Stimulated activated memory B cell treated with anti-CD40 and anti-IgM and Interleukin-4, amounts not matched to agents 10 μg/mL and 1 μg/mL and 100 μg/mL, for 72 hours (primary cell): ENCODE measurements around the gene LSM14A.
"Not testable (repeated sequence)": the region's sequence is repeated elsewhere in the genome, so short reads cannot be mapped to it uniquely, and the experiment has no call there.

ENCODE experiments used
- ATAC-seq: fragments of 150-1000 bp; cut with Tn5 transposase; 2 replicates; pipeline ENCODE4 v1.10.0; 2021
- H3K27ac Mint-ChIP-seq: one replicate; pipeline ENCODE4 v1.8.0; 2022; ENCODE audit warnings: mild to moderate bottlenecking, mixed read lengths
- H3K27me3 Mint-ChIP-seq: one replicate; pipeline ENCODE4 v1.8.0; 2022; ENCODE audit warnings: mixed read lengths
- H3K36me3 Mint-ChIP-seq: one replicate; pipeline ENCODE4 v1.8.0; 2022; ENCODE audit warnings: mixed read lengths
- H3K4me1 Mint-ChIP-seq: one replicate; pipeline ENCODE4 v1.8.0; 2022; ENCODE audit warnings: mixed read lengths
- H3K4me3 Mint-ChIP-seq: one replicate; pipeline ENCODE4 v1.8.0; 2022; ENCODE audit warnings: mild to moderate bottlenecking, moderate library complexity, mixed read lengths
- H3K9me3 Mint-ChIP-seq: one replicate; pipeline ENCODE4 v1.8.0; 2022; ENCODE audit warnings: mixed read lengths

Gene LSM14A

DNA sequence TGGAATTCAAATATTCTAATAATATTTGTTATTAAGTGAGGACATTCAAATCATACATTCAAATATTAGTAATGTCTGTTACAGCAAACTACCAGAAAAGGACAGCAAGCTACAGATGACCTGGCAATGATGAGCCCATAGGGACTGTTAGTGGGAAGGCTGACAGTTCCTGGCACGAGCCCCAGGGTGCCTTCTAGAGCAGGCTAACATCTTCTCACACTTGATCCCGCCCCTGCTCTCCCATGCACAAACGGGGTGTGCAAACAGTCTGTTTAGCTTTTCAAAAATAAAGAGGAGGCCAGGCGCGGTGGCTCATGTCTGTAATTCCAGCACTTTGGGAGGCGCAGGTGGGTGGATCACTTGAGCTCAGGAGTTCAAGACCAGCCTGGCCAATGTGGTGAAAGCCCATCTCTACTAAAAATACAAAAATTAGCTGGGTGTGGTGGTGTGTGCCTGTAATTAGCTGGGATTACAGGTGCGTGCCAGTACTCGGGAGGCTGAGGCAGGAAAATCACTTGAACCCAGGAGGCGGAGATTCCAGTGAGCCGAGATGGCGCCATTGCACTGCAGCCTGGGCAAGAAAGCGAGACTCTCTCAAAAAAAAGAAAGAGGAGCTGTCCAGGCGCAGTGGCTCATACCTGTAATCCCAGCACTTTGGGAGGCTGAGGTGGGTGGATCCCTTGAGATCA, 72.5 kb downstream of the LSM14A start:
- Mint-ChIP-seq H3K27ac (no peak overlapping the region), H3K27me3 (no peaks in the 10 kb centered on the region), H3K4me3 (no peak overlapping the region), H3K4me1 (peaks cover 7% of the 10 kb centered on the region), H3K36me3 (no peaks in the 10 kb centered on the region), H3K9me3 (no peaks in the 10 kb centered on the region)
- no peak for ATAC-seq

DNA sequence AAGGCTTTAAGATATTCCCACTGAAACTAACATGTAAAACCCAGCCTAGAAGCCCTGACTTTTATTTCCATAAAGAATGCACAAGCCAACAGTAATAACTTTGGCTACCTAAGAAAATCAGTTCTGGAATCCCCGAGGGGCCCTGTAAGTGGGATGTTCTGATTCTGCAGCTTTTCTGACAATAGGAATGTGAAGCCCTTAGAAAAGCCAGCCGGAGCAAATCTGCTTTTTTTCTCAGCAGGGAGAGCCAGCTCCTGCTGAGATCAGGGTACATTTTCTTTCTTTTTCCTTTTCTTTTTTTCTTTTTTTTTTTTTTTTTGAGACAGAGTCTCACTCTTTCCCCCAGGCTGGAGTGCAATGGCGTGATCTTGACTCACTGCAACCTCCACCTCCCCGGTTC, 74.0 kb downstream of the LSM14A start:
- Mint-ChIP-seq H3K9me3 (no peaks in the 10 kb centered on the region), H3K27me3 (no peaks in the 10 kb centered on the region), H3K27ac (no peak overlapping the region), H3K4me3 (no peak overlapping the region), H3K4me1 (peaks cover 5% of the 10 kb centered on the region), H3K36me3 (no peaks in the 10 kb centered on the region)
- ATAC-seq, result no peak

DNA sequence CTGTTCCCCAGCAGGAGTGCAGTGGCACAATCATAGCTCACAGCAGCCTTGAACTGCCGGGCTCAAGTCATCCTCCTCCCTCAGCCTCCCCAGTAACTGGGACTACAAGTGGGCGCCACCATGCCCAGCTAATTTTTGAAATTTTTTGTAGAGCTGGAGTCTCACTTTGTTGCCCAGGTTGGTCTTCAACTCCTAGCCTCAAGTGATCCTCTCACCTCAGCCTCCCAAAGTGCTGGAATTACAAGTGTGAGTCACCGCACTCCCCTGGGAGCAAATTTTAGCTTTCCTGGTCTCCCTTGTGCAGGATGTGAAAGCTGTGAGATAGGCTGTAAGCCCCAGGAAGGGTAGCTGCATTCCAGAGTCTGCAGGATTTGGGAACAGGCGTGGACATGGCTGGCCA, 76.6 kb downstream of the LSM14A start:
- Mint-ChIP-seq H3K27ac (no peak overlapping the region), H3K9me3 (no peaks in the 10 kb centered on the region)
- no peak for ATAC-seq

DNA sequence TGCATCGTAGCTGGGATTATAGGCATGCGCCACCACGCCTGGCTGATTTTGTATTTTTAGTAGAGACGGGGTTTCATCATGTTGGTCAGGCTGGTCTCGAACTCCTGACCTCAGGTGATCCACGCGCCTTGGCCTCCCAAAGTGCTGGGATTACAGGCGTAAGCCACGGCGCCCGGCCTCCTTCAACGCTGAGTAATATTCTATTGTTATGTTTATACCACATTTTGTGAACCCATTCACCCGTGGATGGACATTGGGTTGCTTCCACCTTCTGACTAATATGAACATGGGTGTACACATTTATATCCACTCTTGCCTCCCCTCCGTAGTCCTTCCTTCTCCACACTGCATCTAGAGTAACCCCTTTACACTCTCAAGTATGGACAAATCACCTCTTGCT, 80.9 kb downstream of the LSM14A start:
- H3K36me3 Mint-ChIP-seq, H3K9me3 Mint-ChIP-seq, ATAC-seq, H3K27me3 Mint-ChIP-seq: not testable (repeated sequence)
- H3K4me3 Mint-ChIP-seq, result peak overlapping the region; percentile 96
- peaks cover 23% of the 10 kb centered on the region for H3K4me1 Mint-ChIP-seq
- H3K27ac Mint-ChIP-seq, result peak overlapping the region; percentile 85

More for the DNA sequence above, 76.6 kb downstream of the LSM14A start:
- Mint-ChIP-seq H3K36me3 (no peaks in the 10 kb centered on the region), H3K27me3 (no peaks in the 10 kb centered on the region), H3K4me3 (no peak overlapping the region), H3K4me1 (peaks cover 9% of the 10 kb centered on the region)

DNA sequence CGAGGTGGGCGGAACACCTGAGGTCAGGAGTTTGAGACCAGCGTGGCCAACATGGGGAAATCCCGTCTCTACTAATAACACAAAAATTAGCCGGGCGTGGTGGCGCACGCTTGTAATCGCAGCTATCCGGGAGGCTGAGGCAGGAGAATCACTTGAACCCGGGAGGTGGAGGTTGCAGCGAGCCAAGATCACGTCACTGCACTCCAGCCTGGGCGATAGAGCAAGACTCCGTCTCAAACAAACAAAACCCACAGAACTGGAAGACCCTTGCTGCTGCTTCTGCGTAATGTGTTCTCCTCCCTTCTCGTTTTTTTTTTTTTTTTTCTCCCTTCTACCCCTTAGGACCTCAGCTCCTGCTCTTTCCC, 81.4 kb downstream of the LSM14A start:
- not testable (repeated sequence) for H3K9me3 Mint-ChIP-seq, H3K36me3 Mint-ChIP-seq, ATAC-seq, H3K27me3 Mint-ChIP-seq
- H3K4me3 Mint-ChIP-seq, result peak overlapping the region; percentile 96
- peaks cover 26% of the 10 kb centered on the region for H3K4me1 Mint-ChIP-seq
- H3K27ac Mint-ChIP-seq, result peak overlapping the region; percentile 85

DNA sequence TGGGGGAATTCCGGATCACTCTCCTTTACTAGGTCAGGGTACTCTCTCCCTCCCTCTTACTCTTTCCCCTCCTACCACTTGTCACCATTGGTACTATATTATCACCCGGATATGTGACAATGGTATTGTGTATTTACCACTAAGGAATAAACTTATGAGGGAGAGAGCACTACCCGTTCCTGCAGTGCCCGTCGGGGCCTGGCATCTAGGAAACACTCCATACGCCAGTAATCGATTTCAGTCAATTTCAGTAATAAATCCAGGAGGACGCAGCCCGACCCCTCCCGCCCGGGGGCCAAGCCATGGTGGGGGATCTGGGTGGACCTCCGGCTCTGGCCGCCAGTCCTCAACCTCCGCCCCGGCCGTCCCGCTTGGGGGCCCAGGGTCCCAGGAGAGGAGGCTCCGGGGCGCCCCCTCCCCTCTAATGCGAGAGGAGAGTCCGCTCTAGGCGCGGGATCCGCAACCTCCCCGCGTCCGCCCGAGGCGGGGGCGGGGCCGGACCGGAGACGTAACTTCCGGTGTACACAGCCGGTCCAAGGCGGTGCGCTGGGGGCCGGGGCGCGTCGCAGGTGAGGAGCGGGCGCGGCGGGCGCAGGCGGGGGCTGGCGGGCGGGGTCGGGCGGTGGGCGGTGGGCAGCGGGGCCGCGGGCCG, 81.9 kb downstream of the LSM14A start, which contains the start of gene GARRE1:
GARRE1 (plus strand) TSS at position 509 of the 652 bp plus-strand sequence. CDS start 45,920 bp downstream, outside the sequence.
- peak within 1 kb of the TSS; percentile 96 for H3K4me3 Mint-ChIP-seq
- H3K4me1 Mint-ChIP-seq, result peaks cover 28% of the 10 kb centered on the region
- no peaks in the 10 kb centered on the region for H3K27me3 Mint-ChIP-seq
- peaks cover 2% of the 10 kb centered on the region for H3K36me3 Mint-ChIP-seq
- no peaks in the 10 kb centered on the region for H3K9me3 Mint-ChIP-seq
- peak within 1 kb of the TSS; percentile 85 for H3K27ac Mint-ChIP-seq
- ATAC-seq, result peak; percentile 97

DNA sequence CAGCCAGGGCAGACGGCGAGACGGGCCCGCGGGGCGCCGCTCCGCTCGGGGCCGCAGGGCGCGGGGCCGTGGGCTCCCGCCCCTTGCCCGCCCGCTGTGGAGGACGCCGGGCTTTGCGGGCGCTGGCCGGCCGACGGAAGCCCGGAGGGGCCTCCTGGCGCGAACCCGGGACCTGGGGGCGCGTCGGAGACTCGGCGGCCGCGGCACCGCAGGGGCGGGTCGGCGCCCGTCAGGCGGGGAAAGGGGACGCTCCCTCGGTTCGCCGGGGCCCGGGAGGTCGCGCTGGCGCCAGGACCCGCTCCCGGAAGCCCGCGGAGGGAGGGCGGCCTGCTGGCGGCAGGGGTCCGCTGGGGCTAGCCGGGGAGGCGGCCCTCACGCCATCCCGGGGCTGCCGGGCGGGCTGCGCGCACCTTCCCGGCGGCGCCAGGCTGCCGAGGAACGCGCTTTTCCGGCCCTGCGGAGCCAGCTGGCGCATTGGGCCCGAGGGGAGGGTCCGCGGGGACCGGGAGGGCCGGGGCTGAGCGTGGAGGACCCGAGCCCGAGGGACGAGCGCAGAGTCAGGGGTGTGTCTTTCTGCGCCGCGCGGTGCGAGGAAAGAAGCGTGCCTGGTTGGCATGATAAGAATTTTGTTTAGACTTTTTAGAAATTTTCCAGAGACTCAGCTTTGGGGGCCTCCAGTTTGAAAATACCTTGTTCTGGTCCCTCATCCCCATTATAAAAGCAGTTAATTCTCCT, 82.6 kb downstream of the LSM14A start:
- Mint-ChIP-seq H3K27me3 (no peaks in the 10 kb centered on the region), H3K36me3 (peaks cover 9% of the 10 kb centered on the region), H3K9me3 (no peaks in the 10 kb centered on the region), H3K4me1 (peaks cover 35% of the 10 kb centered on the region), H3K4me3 (peak overlapping the region; percentile 67), H3K27ac (peak overlapping the region; percentile 85)
- peak; percentile 78 for ATAC-seq

DNA sequence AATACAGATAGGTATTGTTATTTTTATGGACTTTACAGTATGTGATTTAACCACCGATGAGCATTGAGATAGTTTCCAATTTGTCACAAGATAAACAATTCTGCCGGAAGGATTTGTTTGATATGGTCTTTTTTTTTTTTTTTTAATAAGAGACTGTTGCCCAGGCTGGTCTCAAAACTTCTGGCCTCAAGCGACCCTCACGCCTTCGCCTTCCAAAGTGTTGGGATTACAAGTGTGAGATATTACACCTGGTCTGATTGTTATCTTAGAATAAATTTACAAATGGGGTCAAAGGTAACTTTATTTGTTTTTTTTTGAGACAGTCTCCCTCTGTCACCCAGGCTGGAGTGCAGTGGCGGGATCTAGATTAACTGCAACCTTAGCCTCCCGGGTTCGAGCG, 83.2 kb downstream of the LSM14A start:
- Mint-ChIP-seq H3K27ac (no peak overlapping the region), H3K4me1 (peaks cover 36% of the 10 kb centered on the region), H3K36me3 (peaks cover 10% of the 10 kb centered on the region), H3K9me3 (no peaks in the 10 kb centered on the region), H3K27me3 (no peaks in the 10 kb centered on the region), H3K4me3 (peak overlapping the region; percentile 67)
- ATAC-seq, result no peak

DNA sequence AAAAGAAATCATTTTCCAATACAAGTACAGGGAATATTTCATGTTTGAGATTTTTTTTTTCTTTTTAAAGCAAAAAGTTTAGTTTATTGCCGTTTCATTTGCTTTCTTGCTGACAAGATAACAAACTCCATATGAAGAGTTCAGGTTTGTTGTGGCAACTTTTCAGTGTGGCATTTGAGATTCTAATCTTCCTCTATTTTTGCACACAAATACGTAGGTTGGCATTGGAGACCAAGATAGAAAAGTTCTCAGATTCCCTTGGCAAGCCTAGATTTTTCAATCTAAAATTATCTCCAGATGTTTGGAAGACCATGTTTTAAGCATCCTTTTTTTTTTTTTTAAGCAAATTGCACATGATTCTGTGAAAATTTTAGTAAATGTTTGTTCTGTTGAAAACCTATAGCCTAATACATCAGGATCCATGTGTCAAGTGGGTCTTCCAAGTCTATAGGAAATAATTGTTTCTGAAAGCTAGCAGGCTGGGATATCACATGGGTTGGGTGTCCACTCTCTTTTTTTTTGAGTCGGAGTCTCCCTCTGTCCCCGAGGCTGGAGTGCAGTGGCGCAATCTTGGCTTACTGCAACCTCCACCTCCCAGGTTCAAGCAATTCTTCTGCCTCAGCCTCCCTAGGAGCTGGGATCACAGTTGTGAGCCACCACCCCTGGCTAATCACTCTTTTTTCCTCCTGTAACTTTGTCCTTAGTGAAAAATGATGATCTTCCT, 84.7 kb downstream of the LSM14A start:
- Mint-ChIP-seq H3K36me3 (peaks cover 10% of the 10 kb centered on the region), H3K27me3 (no peaks in the 10 kb centered on the region), H3K4me1 (peaks cover 47% of the 10 kb centered on the region), H3K4me3 (no peak overlapping the region), H3K9me3 (no peaks in the 10 kb centered on the region), H3K27ac (no peak overlapping the region)
- no peak for ATAC-seq

DNA sequence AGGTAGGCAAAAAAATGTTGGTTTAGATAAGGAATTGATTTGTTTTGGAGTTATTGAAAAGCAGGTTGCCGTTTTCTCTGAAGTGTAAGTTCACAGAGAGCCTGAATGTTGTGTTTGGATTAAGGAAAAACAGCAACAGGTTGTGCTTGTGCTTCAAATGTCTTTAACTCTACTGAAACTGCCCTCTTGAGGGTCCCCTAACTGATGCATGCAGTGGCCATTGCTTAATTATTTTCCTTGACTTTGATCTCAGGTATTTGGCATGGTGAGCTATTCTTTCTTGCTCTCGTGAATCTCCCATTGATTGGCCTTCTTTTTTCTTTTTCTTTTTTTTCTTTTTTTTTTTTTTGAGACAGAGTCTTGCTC, 85.2 kb downstream of the LSM14A start:
- Mint-ChIP-seq H3K27me3 (no peaks in the 10 kb centered on the region), H3K27ac (no peak overlapping the region), H3K9me3 (no peaks in the 10 kb centered on the region), H3K4me1 (peaks cover 47% of the 10 kb centered on the region), H3K36me3 (peaks cover 10% of the 10 kb centered on the region), H3K4me3 (no peak overlapping the region)
- no peak for ATAC-seq

DNA sequence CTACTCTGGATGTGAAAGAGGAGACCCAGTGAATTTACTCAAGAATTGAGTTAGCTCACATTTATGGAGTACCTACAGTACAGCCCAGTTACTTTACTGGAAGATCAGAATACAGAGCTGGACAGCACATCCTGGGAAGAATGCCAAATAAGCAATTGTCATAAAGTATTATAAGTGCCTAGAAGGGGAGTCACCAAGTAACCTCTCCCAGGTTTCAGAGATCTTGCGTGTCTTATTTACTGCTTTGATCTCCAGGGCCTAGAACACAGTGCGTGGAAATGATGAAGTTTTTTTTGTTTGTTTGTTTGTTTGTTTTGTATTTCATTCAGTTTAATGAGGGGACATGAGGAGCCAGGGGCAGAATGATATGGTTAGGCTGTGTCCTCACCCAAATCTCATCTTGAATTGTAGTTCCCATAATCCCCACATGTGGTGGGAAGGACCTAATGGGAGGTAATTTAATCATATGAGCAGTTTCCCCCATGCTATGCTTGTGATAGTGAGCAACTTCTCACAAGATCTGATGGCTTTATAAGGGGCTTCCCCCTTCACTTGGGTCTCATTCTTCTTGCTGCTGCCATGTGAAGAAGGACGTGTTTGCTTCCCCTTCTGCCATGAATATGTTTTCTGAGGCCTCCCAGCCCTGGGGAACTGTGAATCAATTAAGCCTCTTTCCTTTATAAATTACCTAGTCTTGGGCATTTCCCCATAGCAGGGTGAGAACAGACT, 87.2 kb downstream of the LSM14A start:
- H3K4me3 Mint-ChIP-seq, result no peak overlapping the region
- H3K27me3 Mint-ChIP-seq, result no peaks in the 10 kb centered on the region
- H3K27ac Mint-ChIP-seq, result no peak overlapping the region
- ATAC-seq, result no peak
- H3K36me3 Mint-ChIP-seq, result peaks cover 10% of the 10 kb centered on the region
- peaks cover 44% of the 10 kb centered on the region for H3K4me1 Mint-ChIP-seq
- no peaks in the 10 kb centered on the region for H3K9me3 Mint-ChIP-seq

DNA sequence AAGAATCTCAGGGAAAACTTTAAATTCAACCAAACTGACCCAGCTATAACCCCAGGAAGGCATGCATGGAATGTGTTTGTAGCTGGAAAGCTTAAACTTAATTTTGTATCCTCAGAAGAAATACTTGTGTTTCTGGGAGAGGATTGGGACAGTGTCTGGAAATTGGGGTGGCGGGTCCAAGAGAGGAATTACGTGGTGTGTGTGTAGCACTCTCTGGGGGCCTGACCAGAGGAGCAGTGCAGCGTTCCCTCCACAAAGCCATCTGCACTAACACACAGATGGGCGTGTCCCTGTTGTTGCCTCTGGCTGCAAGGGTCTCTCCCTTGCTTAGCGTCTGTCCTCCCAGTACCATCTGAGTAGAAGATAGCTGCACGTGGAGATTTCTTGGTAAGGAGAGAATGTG, 88.5 kb downstream of the LSM14A start:
- Mint-ChIP-seq H3K9me3 (no peaks in the 10 kb centered on the region), H3K4me1 (peaks cover 57% of the 10 kb centered on the region), H3K36me3 (peaks cover 10% of the 10 kb centered on the region), H3K4me3 (no peak overlapping the region), H3K27ac (peak overlapping the region; percentile 11), H3K27me3 (no peaks in the 10 kb centered on the region)
- no peak for ATAC-seq

DNA sequence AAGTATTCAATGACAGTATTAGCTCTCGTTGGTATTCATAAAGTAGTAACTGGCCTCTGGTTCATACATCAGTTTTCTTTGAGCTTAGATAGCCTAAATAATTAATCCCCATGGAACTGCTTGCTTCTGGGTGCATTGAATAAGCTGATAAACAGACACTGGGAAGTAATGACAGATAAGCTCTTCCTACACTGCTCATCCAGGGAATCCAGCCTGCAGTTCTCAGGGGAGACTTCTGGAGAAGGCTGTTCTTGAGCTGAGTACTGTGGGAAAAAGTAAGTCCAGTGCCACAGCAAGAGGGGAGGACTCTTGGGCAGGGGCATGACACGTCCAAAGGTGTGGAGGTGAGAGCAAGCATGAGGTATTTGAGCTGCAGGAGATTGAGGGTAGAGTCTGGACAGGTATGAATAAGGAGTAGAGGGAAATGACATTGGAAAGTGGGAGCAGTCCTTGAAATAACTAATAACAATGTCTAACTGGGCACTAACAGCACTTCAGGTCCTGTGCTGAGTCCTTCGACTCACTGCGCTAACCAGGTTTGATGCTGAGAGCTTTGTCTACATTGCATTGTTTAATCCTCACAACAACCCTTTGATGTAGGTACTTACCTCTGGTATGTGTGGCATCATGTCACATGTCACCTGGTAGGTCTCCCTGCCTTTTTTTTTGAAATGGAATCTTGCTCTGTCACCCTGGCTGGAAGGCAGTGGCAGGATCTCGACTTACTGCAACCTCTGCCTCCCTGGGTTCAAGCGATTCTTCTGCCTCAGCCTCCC, 89.2 kb downstream of the LSM14A start:
- Mint-ChIP-seq H3K27me3 (no peaks in the 10 kb centered on the region), H3K9me3 (no peaks in the 10 kb centered on the region), H3K27ac (peak overlapping the region; percentile 11), H3K36me3 (peaks cover 10% of the 10 kb centered on the region), H3K4me1 (peaks cover 64% of the 10 kb centered on the region), H3K4me3 (no peak overlapping the region)
- ATAC-seq, result no peak

DNA sequence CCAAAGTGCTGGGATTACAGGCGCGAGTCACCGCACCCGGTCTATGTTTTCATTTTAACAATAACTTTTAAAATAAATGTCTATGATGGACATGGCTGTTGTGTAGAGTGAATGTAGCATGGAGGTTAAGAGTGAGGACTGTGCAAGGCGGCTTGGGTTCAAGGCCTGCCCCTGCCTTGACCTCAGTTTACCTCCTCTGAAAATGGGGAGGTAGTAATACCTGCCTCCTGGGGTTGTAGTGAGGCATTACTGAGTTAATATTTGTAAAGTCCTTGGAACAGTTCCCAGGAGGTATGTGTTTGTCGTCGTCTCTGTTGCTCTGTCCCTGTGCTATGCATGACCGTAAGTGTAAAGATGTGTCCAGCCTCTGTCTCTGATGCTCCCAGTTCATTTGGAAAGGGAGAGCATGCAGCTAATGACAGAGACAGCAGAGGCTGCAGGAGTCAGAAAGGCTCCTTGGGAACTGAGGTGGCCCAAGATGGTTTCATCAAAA, 91.5 kb downstream of the LSM14A start:
- H3K4me1 Mint-ChIP-seq, result peaks cover 58% of the 10 kb centered on the region
- H3K4me3 Mint-ChIP-seq, result no peak overlapping the region
- peak overlapping the region; percentile 65 for H3K27ac Mint-ChIP-seq

More for the DNA sequence above, 91.5 kb downstream of the LSM14A start:
- H3K27me3 Mint-ChIP-seq, result no peaks in the 10 kb centered on the region
- no peak for ATAC-seq
- H3K36me3 Mint-ChIP-seq, result peaks cover 10% of the 10 kb centered on the region
- no peaks in the 10 kb centered on the region for H3K9me3 Mint-ChIP-seq
